Eye (tissue), 1 donor: ENCODE measurements around the gene COL4A2.

ENCODE experiments used
- DNase-seq: peaks from one replicate; pipeline ENCODE4 v3.0.0-alpha.2; 2015

Gene COL4A2

GRCh38 chr13:110306960-110307766 lies at the start of gene COL4A2, which contains the start of gene COL4A1:
TSS of gene COL4A2 (plus strand) at chr13:110307284. CDS start at chr13:110307904, 620 bp downstream.
TSS of gene COL4A1 (minus strand) at chr13:110307157. CDS start at chr13:110307027, 130 bp downstream.
- peak; percentile 90 for DNase-seq

- DNase-seq, result no peak
Measured at GRCh38 chr13:110257408-110257807, 49.7 kb upstream of the COL4A2 start.

DNA sequence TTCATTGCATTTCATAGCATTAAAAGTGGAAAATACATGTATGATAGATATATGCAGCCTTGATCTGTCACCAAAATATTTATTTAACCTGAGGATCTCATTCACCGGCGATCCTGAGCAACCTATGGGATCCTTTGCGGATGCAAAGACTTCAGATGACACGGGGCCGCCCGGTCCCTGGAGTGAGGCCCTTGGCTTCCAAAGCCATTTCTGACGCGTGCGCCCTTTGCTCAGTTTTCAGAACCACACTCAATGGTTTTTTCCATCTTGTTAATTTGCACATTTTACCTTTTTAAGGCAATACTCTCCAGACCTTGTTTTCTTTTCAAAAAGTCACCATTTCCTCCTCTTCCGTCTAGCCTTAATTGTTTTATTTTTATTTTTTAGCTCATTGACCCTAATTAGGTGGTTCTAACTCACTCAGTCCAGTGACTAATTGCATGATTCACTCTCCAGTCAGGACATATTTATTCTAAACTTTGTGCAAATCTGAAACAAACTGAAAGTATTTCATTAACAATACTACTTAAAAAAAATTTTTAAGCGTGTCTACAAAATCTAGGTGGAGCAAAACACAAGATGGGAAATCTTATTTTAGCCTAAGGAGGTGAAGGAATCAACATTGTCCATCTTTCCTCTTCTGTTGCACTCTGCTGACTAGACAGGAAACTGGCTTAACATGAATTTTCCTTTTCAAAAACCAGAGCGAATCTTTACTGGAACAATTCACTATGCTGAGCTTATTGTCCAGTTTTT lies 48.0 kb upstream of the COL4A2 start:
- no peak for DNase-seq

DNA sequence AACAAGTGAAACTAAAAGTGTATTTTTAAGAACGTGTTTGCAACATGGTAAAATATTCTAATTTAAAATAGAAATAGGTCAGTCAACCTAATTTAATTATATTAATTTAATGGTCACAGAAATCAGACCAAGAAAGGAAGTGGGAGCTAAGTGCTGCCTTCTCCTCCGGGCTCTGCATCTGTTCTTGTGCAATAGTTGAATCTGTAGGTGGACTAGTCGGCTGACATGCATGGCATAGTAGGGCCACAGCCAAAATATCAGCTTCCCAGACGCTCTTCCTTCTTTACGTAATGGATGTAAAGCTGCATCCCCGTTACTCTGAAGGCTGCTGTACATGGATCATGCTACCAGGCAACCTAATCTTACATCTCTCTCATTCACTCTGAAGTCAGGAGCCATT lies 47.4 kb upstream of the COL4A2 start:
- no peak for DNase-seq

DNA sequence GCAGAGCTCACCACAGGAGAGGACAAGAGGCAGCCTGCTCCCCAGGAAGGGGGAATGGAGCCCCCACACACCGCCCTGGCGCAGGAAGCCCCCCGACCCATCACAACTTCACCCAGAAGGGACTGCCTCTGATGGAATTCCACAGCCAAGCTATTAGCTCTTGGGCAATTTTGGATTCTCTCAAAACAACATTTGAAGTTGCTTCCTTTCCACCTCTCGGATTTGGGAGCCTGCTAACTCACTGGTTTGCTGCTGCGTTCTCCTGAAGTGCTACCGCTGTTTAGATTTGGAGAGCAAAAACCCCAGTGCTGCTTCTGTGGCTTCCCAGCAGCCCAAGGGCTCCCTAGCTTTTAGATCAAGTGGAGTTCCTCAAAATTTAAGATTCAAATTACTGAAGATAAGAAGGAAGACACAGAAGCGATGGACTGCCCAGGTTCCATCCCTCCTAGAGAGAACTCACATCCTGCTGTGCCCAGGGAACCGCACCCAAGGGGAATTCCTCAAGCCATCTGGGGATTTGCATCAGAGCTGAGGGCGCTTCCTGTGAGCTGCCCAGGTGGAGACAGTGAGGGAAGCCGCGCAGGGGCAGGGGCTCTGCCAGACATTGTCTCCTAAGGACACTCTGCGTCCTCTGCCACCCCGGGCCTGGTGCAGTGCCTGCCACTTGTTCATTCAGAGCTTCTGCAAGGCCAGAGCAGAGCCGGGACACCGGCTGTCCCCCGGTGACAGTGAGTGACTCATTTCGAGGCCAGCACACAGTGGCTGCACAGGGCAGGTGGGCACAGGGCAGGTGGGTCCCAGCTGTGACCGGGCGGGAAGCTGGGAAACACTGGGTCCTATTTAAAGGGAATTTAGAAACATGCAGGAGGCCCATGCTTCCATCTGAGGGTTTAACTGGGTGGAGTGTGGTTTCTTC lies 45.7 kb upstream of the COL4A2 start:
- DNase-seq, result no peak

GRCh38 chr13:110262082-110262436 lies 45.0 kb upstream of the COL4A2 start:
- no peak for DNase-seq

- DNase-seq, result no peak
Measured at GRCh38 chr13:110262508-110263291, 44.4 kb upstream of the COL4A2 start.

DNA sequence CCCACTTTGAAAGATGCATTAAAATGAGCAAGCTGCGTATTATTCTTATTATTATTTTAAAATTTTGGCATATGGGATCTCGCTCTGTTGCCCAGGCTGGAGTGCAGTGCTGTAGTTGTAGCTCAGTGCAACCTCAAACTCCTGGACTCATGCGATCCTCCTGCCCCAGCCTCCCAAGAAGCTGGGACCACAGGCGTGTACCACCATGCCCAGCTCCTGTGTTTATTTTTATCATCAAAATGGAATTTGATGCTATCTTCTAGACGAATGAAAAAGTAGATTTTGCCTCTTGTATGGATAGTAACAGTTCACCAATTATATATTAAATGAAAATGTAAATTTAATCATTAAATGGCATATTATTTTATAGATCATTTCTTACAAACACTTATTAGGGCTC lies 43.7 kb upstream of the COL4A2 start:
- no peak for DNase-seq

DNA sequence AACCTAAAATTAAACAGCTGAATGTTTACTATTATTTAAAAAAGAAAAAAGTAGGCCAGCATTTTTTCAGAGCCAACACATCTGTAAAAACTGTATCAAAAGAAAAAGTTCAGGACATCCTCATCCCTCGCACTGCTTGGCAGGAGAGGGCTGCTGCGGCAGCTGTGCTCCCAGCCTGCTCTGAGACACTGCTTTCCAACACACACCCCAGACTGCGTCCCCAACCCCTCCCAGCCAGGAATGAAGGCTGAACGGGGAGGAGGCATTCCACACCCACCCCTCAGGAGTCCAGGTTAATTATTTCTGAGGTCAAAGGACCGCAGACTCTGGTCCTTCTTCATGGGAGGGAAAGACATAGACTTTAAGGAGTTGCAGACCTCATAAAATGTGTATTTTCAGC lies 43.2 kb upstream of the COL4A2 start:
- no peak for DNase-seq

- DNase-seq, result no peak
Measured at GRCh38 chr13:110264685-110265275, 42.3 kb upstream of the COL4A2 start.

GRCh38 chr13:110265341-110265681 lies 41.8 kb upstream of the COL4A2 start:
- no peak for DNase-seq

DNA sequence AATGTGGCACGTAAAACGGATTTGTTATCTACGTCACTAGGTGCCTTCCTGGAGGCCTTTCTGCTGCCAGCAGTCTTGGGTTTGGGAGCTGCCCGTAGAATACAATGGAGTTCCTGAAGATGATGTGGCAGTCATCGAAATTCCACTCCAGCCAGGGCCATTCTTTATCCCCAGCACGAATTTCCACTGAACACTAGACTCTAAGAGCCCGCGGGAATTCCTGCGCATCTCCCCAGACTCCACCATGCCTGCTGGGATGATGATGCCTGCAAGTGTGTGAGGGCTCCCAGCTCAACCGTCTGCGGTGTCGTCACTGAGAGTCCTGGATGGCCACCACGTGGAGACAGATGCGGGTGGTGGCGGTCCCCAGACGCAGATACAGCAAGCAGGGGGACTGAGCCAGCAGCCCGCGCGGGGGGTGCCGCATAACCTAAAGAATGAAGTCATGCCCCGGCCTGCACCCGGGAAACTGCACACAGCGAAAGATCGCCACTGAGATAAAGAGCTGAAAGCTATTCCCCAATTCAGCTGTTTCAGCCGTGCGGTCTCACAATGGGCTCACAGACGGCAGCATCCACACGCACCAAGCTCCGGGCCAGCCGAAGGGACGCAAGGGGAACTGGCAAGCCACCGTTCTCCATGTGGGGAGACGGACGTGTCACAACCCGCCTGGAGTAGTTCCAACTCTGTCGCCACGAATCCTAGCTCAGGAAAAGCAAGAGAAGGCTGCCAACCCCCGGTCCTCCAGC lies 41.2 kb upstream of the COL4A2 start:
- no peak for DNase-seq

DNA sequence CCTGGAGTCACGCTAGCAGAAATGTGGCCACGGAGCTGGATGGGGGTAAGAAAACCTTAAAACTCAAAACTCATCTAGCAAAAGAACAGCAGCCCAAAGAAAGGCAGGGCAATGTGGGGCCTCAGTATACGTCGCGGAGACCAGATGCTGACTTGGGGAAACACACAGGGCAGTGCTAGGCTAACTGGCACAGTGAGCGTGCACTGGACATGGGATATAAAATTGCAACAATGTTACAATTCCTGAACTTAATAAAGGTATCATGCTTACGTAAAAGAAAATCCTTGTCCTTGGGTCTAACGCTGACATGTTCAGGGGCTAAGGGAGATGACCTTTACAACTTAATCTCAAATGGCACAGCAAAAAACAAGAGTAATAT lies 40.7 kb upstream of the COL4A2 start:
- no peak for DNase-seq

DNA sequence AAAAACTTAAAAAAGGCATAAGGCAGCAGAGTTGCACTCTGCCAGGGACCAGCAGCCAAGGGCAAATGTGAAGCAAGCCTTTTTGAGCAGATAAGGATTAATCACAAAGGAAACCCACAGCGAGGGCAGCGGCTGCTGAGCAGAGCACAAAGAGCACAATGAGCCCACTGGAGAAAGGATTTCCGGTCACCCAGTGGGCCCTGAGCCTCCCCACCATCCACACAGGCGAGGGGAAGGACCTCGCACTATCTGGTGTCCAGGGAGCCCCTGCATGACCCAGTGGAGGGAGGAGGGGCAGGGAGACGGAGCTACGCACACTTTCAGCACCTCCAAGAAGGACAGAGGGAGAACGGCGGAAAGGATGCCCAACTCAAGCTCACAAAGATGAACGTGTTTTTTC lies 40.1 kb upstream of the COL4A2 start:
- DNase-seq, result no peak

DNA sequence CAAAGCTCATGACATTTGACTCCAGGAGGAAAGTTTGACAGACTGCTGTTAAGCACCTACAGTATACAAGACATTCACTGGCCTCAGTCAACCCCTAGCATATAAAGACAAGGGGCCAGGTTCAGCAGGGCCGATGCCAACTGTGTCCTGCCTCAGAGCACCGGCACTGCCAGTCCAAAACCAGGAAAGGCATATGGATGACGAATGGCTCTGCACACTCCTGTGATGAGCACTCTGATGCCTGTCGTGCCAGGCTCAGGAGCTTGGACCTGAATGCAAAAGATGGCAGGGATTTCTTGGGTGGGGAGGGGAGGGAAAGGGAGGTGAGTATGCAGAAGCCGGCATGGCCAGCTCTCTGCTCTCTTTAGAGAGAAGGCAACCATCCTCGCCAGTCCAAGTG lies 39.0 kb upstream of the COL4A2 start:
- DNase-seq, result no peak

- no peak for DNase-seq
Measured at GRCh38 chr13:110268576-110269185, 38.4 kb upstream of the COL4A2 start.

GRCh38 chr13:110269509-110270185 lies 37.4 kb upstream of the COL4A2 start:
- DNase-seq, result no peak

- DNase-seq, result no peak
Measured at GRCh38 chr13:110270507-110270906, 36.6 kb upstream of the COL4A2 start.

- no peak for DNase-seq
Measured at GRCh38 chr13:110271313-110271712, 35.8 kb upstream of the COL4A2 start.

DNA sequence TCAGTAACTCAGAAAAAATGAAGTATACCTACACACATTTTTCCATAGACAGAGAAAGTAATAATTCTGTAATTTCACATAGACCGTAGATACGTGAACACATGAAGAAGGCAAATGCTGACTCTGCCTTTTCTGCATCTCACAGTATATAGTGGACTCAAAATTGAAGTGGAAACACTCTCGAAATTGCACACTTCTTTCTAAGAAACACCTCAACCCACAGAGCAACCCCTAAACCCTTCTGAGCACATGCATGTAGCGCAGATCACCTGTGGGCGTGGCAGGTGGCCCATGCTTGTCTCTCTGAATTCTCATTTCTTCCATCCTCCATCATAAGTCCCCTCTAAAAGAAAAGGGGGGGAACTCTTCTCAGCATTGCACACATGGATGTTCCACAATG lies 34.9 kb upstream of the COL4A2 start:
- DNase-seq, result no peak
